ENCODE measurements around the gene CTRL. TPM values are rescaled to one million over a fixed set of nuclear protein-coding genes. Genes with fewer than 3 reads are reported as not detected.

The CTRL gene
- total and polyA plus RNA-seq, 9 donors = 0.35 to 4.4 (median 2.5) TPM

- Histone ChIP-seq H3K27me3 (no peaks in the 10 kb centered on the region), H3K9me3 (no peaks in the 10 kb centered on the region), H3K4me3 (no peak overlapping the region), H3K36me3 (no peaks in the 10 kb centered on the region), H3K27ac (no peak overlapping the region), H3K4me1 (ENCODE audit: insufficient read depth) (peaks cover 2% of the 10 kb centered on the region)
- WGBS, 3 donors = 59 to 63% (median 62%) methylated on average over 13 of the region's 13 CpGs
- TF ChIP-seq POLR2A (IDR thresholded peaks at IDR 0.05) (no peak), EP300 (IDR thresholded peaks at IDR 0.05) (no peak)
- TF ChIP-seq, protein P1, sequence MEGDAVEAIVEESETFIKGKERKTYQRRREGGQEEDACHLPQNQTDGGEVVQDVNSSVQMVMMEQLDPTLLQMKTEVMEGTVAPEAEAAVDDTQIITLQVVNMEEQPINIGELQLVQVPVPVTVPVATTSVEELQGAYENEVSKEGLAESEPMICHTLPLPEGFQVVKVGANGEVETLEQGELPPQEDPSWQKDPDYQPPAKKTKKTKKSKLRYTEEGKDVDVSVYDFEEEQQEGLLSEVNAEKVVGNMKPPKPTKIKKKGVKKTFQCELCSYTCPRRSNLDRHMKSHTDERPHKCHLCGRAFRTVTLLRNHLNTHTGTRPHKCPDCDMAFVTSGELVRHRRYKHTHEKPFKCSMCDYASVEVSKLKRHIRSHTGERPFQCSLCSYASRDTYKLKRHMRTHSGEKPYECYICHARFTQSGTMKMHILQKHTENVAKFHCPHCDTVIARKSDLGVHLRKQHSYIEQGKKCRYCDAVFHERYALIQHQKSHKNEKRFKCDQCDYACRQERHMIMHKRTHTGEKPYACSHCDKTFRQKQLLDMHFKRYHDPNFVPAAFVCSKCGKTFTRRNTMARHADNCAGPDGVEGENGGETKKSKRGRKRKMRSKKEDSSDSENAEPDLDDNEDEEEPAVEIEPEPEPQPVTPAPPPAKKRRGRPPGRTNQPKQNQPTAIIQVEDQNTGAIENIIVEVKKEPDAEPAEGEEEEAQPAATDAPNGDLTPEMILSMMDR (IDR thresholded peaks at IDR 0.05) = no peak
- intact Hi-C loops (cut with DNase I) = loop anchor here in 3 of 4 donors (5.0 kb wide), 3 partner anchors 44 to 404 kb away; partner anchors contain the start of gene NRN1L (in 3 of the 3)
- no peak for DNase-seq
Measured at GRCh38 chr16:67926181-67926750, 5.4 kb downstream of the CTRL start.

- peaks cover 3% of the 10 kb centered on the region for H3K4me1 ChIP-seq (ENCODE audit: insufficient read depth)
- no peaks in the 10 kb centered on the region for H3K36me3 ChIP-seq
- TF ChIP-seq POLR2A (IDR thresholded peaks at IDR 0.05) (no peak), EP300 (IDR thresholded peaks at IDR 0.05) (no peak)
- TF ChIP-seq, protein P1 (IDR thresholded peaks at IDR 0.05) = no peak
- WGBS, 3 donors = 91 to 93% (median 92%) methylated on average over 10 of the region's 10 CpGs
- intact Hi-C loops (cut with DNase I) = no loop called here
- no peaks in the 10 kb centered on the region for H3K27me3 ChIP-seq
- no peak overlapping the region for H3K4me3 ChIP-seq
- DNase-seq = no peak
- H3K9me3 ChIP-seq = no peaks in the 10 kb centered on the region
- H3K27ac ChIP-seq = no peak overlapping the region
Measured at GRCh38 chr16:67924140-67924906, 7.3 kb downstream of the CTRL start.

GRCh38 chr16:67923414-67924116, 8.1 kb downstream of the CTRL start:
- no peaks in the 10 kb centered on the region for H3K9me3 ChIP-seq
- H3K27me3 ChIP-seq = no peaks in the 10 kb centered on the region
- no peak for DNase-seq
- intact Hi-C loops (cut with DNase I) = no loop called here
- H3K27ac ChIP-seq = no peak overlapping the region
- TF ChIP-seq EP300 (IDR thresholded peaks at IDR 0.05) = no peak
- TF ChIP-seq POLR2A (IDR thresholded peaks at IDR 0.05) = no peak
- TF ChIP-seq, protein P1 (IDR thresholded peaks at IDR 0.05) = no peak
- H3K4me1 ChIP-seq (ENCODE audit: insufficient read depth) = peaks cover 3% of the 10 kb centered on the region
- WGBS, 3 donors = 69 to 72% (median 70%) methylated on average over 10 of the region's 10 CpGs
- no peaks in the 10 kb centered on the region for H3K36me3 ChIP-seq
- no peak overlapping the region for H3K4me3 ChIP-seq

- H3K27me3 ChIP-seq = no peaks in the 10 kb centered on the region
- TF ChIP-seq EP300 (IDR thresholded peaks at IDR 0.05) (no peak), POLR2A (IDR thresholded peaks at IDR 0.05) (no peak)
- TF ChIP-seq, protein P1 (IDR thresholded peaks at IDR 0.05) = no peak
- no peaks in the 10 kb centered on the region for H3K9me3 ChIP-seq
- no peaks in the 10 kb centered on the region for H3K36me3 ChIP-seq
- WGBS, 3 donors = 84 to 88% (median 85%) methylated on average over 8 of the region's 8 CpGs
- H3K4me3 ChIP-seq = no peak overlapping the region
- H3K4me1 ChIP-seq (ENCODE audit: insufficient read depth) = peaks cover 3% of the 10 kb centered on the region
- no peak overlapping the region for H3K27ac ChIP-seq
- DNase-seq = no peak
- intact Hi-C loops (cut with DNase I) = no loop called here
Measured at GRCh38 chr16:67922740-67923139, 8.9 kb downstream of the CTRL start.

All from ovary (tissue), 9 donors.